Stomach smooth muscle (tissue), 2 donors: ENCODE results near the gene COL5A1.

Source experiments
- H3K27ac ChIP-seq: one replicate; pipeline ENCODE4 v1.7.0; 2013; ENCODE audit warnings: mild to moderate bottlenecking, low read length, inconsistent platforms
- H3K27me3 ChIP-seq, 2 donors: one replicate each; pipeline ENCODE4 v1.7.0; 2013; ENCODE audit warnings: low read length in 2 of 2; ENCODE audit not compliant: insufficient read depth in 2 of 2, control insufficient read depth in 1 of 2
- H3K36me3 ChIP-seq, 2 donors: one replicate each; pipeline ENCODE4 v1.7.0; 2013; ENCODE audit warnings: low read length in 2 of 2; ENCODE audit not compliant: control insufficient read depth in 2 of 2, insufficient read depth in 2 of 2
- H3K4me1 ChIP-seq: one replicate; pipeline ENCODE4 v1.7.0; 2013; ENCODE audit warnings: low read length; ENCODE audit not compliant: control insufficient read depth, insufficient read depth
- H3K4me3 ChIP-seq, 2 donors: one replicate each; pipeline ENCODE4 v1.7.0; 2013; ENCODE audit warnings: low read length in 2 of 2
- H3K9ac ChIP-seq, 2 donors: one replicate each; pipeline ENCODE4 v1.7.0; 2013; ENCODE audit warnings: low read length in 2 of 2, mild to moderate bottlenecking in 1 of 2
- H3K9me3 ChIP-seq, 2 donors: one replicate each; pipeline ENCODE4 v1.7.0; 2013; ENCODE audit warnings: low read length in 2 of 2; ENCODE audit not compliant: control insufficient read depth in 2 of 2
- donor health status: healthy.
- donor health status: Pancreatic carcinoma.

Gene COL5A1

DNA sequence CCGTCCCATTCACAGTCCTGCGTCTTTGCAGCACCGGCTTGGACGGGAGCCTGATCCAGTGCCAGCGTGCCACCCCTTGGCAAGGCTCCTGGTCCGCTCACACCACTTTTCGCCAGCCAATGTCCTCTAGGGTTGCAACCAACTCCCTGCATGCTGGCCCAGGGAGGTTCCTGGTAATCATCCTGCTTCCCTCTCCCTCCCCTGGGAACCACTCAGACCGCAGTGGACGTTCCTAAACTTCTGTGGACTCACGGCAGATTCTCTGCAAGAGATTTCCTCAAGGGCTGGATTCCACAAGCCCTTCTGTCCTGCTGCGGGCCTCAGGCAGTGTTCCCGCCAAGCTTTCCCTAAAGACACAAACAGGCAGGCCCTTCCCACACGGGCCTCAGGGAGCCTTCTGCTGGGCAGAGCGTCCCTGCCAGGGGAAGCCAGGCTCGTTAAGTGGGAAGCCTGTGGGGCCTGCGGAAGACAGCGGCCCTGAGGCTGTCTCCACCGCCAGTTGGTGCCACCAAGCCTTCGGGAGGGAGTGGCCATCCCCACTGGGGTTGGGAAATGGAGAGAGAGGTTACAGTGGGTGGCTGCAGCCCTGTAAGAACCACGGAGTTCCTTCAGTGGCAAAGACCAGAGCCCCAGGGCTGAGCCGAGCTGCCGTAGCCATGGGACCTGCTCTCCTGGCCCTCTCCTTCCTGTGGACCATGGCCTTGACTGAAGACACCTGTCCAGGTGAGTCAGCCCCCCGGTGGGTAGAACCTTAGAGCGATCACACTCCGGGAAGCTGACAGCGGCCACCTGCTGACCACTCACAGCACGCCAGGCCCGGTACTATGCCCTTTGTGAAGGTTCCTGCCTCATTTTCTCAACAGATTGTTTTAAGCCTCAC, 222.6 kb downstream of the COL5A1 start:
- Histone ChIP-seq H3K4me1 (peaks cover 10% of the 10 kb centered on the region), H3K9ac (no peak overlapping the region), H3K4me3 (no peak overlapping the region), H3K9me3 (no peaks in the 10 kb centered on the region), H3K27ac (peak overlapping the region; percentile 53), H3K36me3 (no peaks in the 10 kb centered on the region), H3K27me3 (no peaks in the 10 kb centered on the region)

DNA sequence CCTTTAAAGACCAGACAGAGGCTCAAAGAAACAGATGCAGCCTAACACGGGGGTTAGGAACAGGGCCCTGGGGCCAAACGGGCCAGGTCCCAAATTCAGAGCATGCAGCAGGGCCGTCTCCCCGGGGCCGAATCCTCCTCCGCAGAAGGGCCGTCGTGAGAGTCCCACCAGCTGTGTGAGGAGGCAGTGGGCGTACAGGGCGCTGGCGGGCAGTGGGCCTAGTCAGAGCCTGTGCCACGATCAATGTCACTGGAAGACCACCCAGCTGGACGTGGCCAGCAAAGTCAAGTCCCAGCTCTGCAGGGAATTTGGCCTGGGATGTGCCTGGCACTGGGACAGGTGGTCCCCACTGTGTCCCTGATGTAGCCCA, 223.2 kb downstream of the COL5A1 start:
- no peak overlapping the region for H3K9ac ChIP-seq
- no peaks in the 10 kb centered on the region for H3K9me3 ChIP-seq
- H3K27ac ChIP-seq: no peak overlapping the region
- no peak overlapping the region for H3K4me3 ChIP-seq
- peaks cover 0 to 3% of the 10 kb centered on the region in 2 donors for H3K27me3 ChIP-seq
- H3K36me3 ChIP-seq: no peaks in the 10 kb centered on the region
- peaks cover 10% of the 10 kb centered on the region for H3K4me1 ChIP-seq

DNA sequence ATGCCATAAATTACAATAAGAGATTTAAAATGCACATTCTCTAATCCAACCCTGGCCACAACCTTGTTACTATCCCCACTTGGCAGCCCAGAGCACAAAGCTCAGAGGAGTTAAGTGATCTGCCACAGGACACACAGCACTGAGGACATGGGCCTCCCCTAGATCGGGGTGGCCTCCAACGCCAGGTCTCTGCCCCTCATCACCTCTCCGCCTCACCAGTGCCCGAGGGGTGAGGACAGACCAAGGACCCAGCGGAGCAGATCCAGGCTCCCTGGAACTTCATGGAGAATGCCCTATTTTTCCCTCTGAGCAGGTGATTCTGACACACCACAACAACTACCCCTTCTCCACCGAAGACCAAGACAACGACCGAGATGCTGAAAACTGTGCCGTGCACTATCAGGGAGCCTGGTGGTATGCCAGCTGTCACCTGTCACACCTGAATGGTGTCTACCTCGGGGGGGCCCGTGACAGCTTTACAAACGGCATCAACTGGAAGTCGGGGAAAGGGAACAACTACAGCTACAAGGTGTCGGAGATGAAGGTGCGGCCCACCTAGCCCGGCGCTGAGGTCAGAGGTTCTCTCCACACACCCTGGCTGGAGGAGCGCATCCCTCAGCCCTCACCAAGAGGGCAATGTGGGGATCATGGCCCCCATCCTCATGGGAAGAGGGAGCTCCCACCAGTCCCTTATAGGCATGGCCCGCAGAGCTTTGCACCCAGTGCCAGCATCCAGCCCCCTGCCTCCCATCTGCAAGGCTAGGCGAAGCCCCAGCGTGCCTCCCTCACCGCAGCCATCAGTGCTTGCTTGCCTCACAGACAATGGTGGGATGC, 226.5 kb downstream of the COL5A1 start:
- peaks cover 0 to 3% of the 10 kb centered on the region in 2 donors for H3K27me3 ChIP-seq
- H3K9me3 ChIP-seq: no peaks in the 10 kb centered on the region
- no peak overlapping the region for H3K27ac ChIP-seq
- no peaks in the 10 kb centered on the region for H3K36me3 ChIP-seq
- peaks cover 10% of the 10 kb centered on the region for H3K4me1 ChIP-seq
- no peak overlapping the region for H3K4me3 ChIP-seq
- no peak overlapping the region for H3K9ac ChIP-seq

DNA sequence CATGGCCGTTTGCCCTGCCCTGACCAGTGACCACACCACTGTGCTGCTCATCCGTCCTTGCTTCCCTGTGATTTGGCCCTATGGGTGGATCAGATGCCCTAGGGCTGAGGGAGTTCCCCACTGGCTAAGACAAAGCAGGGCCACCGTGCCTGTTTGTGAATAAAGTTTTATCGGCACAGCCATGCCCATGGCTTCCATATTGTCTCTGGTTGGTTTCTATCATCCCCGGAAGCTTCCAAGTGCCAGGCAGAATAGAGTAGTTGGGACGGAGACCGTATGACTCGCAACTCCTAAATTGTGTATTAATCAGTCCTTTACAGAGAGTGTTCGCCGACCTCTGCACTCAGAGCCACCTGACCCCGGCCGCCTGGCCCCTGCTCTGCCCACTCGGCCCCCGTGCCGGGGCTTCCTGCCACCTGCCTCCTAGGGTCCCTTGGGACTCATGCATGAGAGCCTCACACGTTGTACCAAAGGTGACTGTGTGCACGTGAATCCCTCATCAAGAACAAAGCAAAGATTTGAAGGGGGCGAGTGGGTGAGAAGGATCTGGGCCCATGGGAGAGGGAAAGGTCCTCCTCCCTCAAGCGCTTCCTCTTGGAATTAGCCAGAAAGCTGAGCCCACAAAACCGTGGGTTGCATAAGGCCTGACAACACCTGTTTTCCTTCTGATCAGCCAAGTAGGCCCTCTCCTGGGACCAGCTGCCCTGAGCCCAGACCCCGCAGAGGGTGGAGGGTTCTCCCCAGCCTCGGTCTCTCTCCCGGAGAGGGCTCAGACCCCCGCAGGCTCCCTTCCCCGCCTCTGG, 227.3 kb downstream of the COL5A1 start:
- Histone ChIP-seq H3K9me3 (no peaks in the 10 kb centered on the region), H3K27ac (no peak overlapping the region), H3K36me3 (no peaks in the 10 kb centered on the region), H3K9ac (no peak overlapping the region), H3K4me1 (peaks cover 5% of the 10 kb centered on the region), H3K27me3 (peaks cover 0 to 6% of the 10 kb centered on the region in 2 donors), H3K4me3 (no peak overlapping the region)

DNA sequence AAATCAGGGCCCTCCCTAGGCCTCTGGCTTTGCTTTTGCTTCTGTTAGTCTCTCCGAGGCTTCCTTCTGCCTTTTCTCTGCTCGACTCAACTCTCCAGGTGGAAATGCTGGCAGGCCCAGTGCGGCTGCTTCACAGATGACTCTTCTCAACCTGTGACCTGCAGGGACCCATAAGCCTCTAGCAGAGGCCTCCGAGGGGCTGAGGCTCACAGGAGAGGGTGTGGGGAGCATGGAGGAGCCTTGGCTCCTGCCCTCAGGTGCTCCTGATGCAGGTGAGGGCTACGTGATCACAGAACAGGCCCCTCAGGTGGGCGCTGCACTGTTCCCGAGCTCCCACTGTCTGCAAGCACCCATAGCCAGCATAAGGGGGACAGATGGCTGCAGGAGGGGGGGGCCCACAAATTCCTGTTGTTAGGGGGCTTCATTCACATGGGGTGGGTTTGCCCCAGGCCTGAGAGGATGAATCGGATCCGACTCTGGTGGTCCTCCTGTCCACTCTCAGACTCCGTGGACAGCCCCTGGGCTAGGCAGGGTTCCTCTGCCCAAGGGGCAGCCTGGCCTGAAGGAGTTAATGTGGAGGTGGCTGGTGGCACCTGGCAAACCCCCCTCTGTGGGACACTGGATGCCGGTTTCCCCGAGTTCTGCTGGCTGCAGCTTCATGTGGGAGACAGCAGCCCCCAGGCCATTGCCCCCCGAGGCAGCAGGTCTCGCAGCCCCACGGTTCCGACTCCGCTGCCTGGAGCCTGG, 228.1 kb downstream of the COL5A1 start:
- Histone ChIP-seq H3K4me1 (no peaks in the 10 kb centered on the region), H3K27me3 (peaks cover 0 to 6% of the 10 kb centered on the region in 2 donors), H3K9ac (no peak overlapping the region), H3K4me3 (no peak overlapping the region), H3K36me3 (no peaks in the 10 kb centered on the region), H3K9me3 (no peaks in the 10 kb centered on the region), H3K27ac (no peak overlapping the region)

DNA sequence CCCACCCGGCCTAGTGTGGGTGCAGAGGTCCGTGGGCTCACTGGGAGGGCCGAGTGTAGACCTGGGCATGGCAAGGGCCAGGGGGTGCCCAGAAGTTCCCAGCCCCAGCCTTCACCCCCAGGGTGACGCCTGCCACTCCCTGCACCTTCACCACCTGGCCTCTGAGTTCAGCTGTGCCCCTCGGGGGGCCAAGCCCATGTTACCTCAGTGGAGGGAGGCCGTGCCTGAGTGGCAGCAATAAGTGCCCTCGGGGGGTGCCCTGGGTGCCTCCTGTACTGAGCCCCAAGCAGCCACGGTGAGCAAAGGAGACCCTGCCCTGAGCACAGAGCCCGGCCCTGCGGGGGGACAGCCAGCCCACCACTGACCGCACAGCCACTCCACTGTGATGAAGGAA, 228.7 kb downstream of the COL5A1 start:
- Histone ChIP-seq H3K9me3 (no peaks in the 10 kb centered on the region), H3K4me3 (no peak overlapping the region), H3K36me3 (no peaks in the 10 kb centered on the region), H3K27ac (no peak overlapping the region), H3K27me3 (peaks cover 0 to 8% of the 10 kb centered on the region in 2 donors), H3K4me1 (no peaks in the 10 kb centered on the region), H3K9ac (no peak overlapping the region)

- H3K36me3 ChIP-seq: no peaks in the 10 kb centered on the region
- no peaks in the 10 kb centered on the region for H3K4me1 ChIP-seq
- peaks cover 0 to 8% of the 10 kb centered on the region in 2 donors for H3K27me3 ChIP-seq
- H3K27ac ChIP-seq: no peak overlapping the region
- H3K4me3 ChIP-seq: no peak overlapping the region
- no peak overlapping the region for H3K9ac ChIP-seq
- H3K9me3 ChIP-seq: no peaks in the 10 kb centered on the region
Observed at GRCh38 chr9:134870746-134871662, 229.4 kb downstream of the COL5A1 start.

DNA sequence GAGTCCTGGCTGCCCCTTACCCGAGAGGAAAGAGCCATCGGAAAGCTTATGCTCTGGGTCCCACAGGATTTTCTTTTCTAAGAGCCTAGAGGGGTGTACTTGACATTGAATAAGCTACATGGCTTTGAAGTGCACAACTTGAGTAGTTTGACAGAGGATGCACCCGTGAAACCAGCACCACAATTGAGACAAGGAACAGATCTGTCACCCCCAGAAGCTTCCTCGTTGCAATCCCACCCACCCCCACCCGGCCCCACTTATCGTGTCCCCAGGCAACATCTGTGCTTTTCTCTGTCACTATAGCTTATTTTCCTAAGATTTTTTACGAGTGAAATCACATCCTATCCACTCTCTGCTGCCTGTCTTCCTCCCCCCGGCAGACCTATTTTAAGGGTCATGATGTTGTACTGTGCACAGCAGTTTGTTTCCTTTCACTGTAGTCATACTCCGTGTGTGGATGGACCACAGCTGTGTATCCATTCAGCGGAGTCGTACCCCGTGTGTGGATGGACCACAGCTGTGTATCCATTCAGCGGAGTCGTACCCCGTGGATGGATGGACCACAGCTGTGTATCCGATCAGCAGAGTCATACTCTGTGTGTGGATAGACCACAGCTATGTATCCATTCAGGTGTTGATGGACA, 230.2 kb downstream of the COL5A1 start:
- Histone ChIP-seq H3K9ac (no peak overlapping the region), H3K36me3 (no peaks in the 10 kb centered on the region), H3K9me3 (no peaks in the 10 kb centered on the region), H3K4me1 (no peaks in the 10 kb centered on the region), H3K27me3 (peaks cover 0 to 8% of the 10 kb centered on the region in 2 donors), H3K4me3 (no peak overlapping the region), H3K27ac (no peak overlapping the region)
